ENCODE data around the gene CBARP. TPM values are rescaled to one million over a fixed set of nuclear protein-coding genes. Genes with fewer than 3 reads are reported as not detected.

The CBARP gene
- total and polyA plus RNA-seq, 9 of the 15 experiments (the other 6 are each of a cell fraction or from before 2014, with no cell fraction given): 0.03 to 8.9 (median 1.2) TPM; not detected in 1

- TF ChIP-seq ZNF318 (IDR thresholded peaks at IDR 0.05; ENCODE audit: borderline replicate concordance in 1 of 2, low read depth in 1 of 2): no peak
- TF ChIP-seq HDAC1 (IDR thresholded peaks at IDR 0.05): no peak
- no peak for TF ChIP-seq YY1 (IDR thresholded peaks at IDR 0.05; ENCODE audit: borderline replicate concordance in 1 of 3, control insufficient read depth in 1 of 3, extremely low read depth in 1 of 3, insufficient read depth in 3 of 3, insufficient read length in 1 of 3, insufficient replicate concordance in 2 of 3, low read depth in 1 of 3, low read length in 2 of 3)
- no peak for TF ChIP-seq PTBP1 (IDR thresholded peaks at IDR 0.05; ENCODE audit: low read depth, low read length)
- TF ChIP-seq ZNF324 (CRISPR knock-in tag; IDR thresholded peaks at IDR 0.05): no peak
- no peak for TF ChIP-seq ZNF174 (CRISPR knock-in tag; IDR thresholded peaks at IDR 0.05)
- no peak for TF ChIP-seq ZEB2 (IDR thresholded peaks at IDR 0.05)
- TF ChIP-seq ZNF175 (CRISPR knock-in tag; IDR thresholded peaks at IDR 0.05; ENCODE audit: low read depth): no peak
- no peak for TF ChIP-seq RNF219 (CRISPR knock-in tag; IDR thresholded peaks at IDR 0.05)
- TF ChIP-seq RAD21 (CRISPR knock-in tag; conservative IDR thresholded peaks at IDR 0.05 in 1 of 2, IDR thresholded peaks at IDR 0.05 in 1 of 2): no peak
- no peak for TF ChIP-seq TOE1 (IDR thresholded peaks at IDR 0.05; ENCODE audit: borderline replicate concordance)
- TF ChIP-seq TOE1 (CRISPR knock-in tag; IDR thresholded peaks at IDR 0.05; ENCODE audit: borderline replicate concordance, low read depth): no peak
- no peak for TF ChIP-seq HMG20A (CRISPR knock-in tag; conservative IDR thresholded peaks at IDR 0.05)
Observed at GRCh38 chr19:1261798-1262622, 24.2 kb upstream of the CBARP start (continued).

Measured in K562 (cell line).